ENCODE measurements around the gene RAB15.

GRCh38 chr14:64923015-64923414 lies 49.1 kb downstream of the RAB15 start:
- no peak for TF ChIP-seq POLR2A (IDR thresholded peaks at IDR 0.05)
- TF ChIP-seq CTCF (IDR thresholded peaks at IDR 0.05) = no peak

Data from stomach (tissue), 4 donors.